Activated gamma-delta T cell (primary cell): ENCODE data around the gene SNX20.

ENCODE experiments used
- DNase-seq: peaks from one replicate; lab custom pipeline; 2025; lab: John Stamatoyannopoulos, UW

SNX20 gene

DNA sequence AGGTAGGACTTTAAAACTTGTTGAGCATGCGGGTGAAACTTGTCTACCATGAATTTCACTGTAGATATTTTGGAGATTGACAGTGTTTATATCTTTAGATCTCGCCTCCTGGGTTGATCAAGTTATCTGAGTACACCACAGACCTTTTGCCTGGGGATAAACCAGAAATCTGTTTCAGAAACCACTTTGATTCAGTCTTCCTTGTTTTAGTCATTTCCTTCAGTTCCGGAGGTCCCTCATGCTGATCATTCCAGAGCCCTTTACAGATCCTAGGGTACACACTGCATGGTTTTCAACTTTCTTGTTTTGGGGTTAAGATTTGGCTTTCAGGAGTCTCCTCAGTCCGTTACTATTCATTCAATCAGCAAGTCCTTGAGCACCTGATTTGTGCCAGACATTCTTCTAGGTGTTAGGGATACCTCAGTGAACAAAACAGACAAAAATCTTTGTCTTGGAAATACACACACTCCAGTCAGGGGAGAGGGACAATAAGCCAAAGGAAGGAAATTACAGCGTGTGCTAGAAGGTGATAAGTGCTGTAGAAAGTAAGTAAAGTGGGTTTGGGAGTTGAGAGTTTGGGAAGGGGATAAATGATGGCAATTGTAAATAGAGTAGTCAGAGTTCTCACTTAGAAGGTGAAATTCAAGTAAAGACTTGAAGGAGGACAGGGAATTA lies 24.5 kb upstream of the SNX20 start:
- no peak for DNase-seq

DNA sequence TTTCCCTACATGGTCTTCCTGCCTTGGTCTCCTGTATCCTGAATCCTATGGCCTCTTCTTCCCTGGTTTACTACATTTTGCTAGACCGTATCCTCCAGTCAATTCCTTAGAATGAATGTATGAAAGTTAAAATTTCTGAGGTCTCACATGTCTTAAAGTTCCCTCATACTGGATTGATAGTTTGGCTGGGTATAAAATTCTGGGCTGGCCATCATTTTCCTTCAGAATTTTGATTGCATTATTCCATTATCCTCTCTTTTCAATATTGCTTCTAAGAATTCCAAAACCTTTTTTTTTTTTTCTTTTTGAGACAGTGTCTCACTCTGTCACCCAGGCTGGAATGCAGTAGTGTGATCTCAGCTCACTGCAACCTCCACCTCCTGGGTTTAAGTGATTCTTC lies 23.1 kb upstream of the SNX20 start:
- no peak for DNase-seq

DNA sequence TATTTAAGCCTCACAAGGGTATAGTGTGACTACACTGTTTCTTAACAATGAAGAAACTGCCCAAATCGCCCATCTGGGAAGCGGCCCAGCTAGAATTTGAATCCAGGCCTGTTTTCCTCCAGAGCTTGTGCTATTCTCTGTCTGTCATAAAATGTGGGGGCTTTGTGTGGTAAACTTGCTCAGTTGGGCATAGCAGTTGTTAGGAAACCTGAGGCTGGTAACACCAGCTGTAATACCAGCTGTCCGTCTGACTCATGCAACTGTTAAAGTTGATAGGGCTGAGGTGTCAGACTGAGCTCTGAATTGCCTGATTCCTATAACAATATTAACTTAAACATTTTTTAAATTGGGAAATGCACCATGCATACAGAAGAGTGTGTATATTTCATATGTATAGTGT lies 21.6 kb upstream of the SNX20 start:
- no peak for DNase-seq

DNA sequence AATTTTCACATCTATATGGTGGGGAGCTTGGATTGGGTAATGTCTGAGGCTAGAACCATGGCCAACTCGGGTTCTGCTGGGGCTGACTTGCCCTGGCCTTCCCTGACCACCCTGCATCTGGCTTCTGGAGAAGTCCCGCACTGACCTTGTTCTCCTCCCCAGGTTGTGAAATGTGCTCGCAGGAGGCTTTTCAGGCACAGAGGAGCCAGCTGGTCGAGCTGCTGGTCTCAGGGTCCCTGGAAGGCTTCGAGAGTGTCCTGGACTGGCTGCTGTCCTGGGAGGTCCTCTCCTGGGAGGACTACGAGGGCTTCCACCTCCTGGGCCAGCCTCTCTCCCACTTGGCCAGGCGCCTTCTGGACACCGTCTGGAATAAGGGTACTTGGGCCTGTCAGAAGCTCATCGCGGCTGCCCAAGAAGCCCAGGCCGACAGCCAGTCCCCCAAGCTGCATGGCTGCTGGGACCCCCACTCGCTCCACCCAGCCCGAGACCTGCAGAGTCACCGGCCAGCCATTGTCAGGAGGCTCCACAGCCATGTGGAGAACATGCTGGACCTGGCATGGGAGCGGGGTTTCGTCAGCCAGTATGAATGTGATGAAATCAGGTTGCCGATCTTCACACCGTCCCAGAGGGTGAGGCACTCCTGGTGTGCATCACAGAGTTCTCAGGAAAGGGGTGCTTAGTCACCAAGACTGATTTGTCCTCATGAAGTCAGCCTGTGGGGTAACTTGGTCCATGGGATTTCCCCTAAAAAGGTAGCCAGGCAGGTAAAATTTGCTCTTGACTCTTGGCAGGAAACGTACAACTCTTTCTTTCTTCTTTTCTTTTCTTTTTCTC lies 18.4 kb upstream of the SNX20 start:
- DNase-seq = no peak

DNA sequence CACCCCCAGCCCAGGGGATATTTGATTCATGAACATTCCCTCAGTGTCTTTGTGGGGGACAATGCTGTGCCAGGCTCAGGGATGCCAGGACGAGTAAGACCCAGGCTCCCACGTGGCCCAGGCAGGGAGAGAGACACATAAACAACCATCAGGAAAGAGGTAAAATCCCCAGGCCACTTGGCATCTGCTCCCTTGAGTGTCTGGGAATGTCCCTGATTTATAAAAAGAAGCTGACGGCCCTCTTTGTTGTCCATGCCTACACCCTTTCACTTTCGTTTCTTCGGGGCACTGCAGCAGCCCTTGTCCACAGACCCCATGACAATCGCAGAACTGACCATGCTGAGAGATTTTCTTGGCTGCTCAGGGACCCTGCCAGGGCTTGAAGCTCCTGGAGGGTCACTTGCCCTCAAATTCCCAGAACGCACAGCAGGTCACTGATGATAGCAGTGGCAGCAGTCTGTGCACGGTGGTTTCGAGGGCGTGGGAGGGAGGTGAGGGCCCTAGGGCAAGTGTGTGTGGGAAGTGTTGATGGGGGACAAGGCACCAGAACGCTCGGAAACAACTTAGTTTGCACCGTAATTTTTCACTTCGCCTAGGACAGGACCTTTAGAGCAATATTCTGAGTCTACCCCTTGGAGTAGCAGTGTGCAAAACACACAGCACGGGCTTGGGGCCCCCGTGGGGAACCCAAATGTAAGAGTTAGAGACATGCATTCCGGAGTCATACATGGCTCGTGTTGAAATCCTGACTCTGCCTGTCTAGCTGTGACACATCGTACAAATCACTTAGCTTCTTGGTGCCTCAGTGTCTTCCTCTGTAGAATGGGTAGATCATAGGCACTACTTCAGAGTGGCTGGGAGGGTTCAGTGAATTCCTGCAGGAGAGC lies 17.0 kb upstream of the SNX20 start:
- DNase-seq = no peak

DNA sequence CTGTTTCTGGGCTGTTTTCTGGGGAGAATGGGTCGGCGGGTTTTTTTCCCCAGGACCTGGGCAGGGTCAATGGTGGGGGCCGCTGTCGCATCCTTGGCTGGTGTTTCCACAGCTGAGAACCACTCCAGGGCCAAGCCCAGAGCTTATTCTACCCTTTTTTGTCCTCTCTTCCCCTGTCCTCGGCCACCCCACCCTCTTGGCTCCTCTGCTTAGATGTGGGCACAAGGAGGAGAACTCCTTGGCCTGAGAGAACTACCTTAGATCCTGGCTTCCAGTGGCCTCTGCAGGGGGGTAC lies 16.3 kb upstream of the SNX20 start:
- DNase-seq = no peak

DNA sequence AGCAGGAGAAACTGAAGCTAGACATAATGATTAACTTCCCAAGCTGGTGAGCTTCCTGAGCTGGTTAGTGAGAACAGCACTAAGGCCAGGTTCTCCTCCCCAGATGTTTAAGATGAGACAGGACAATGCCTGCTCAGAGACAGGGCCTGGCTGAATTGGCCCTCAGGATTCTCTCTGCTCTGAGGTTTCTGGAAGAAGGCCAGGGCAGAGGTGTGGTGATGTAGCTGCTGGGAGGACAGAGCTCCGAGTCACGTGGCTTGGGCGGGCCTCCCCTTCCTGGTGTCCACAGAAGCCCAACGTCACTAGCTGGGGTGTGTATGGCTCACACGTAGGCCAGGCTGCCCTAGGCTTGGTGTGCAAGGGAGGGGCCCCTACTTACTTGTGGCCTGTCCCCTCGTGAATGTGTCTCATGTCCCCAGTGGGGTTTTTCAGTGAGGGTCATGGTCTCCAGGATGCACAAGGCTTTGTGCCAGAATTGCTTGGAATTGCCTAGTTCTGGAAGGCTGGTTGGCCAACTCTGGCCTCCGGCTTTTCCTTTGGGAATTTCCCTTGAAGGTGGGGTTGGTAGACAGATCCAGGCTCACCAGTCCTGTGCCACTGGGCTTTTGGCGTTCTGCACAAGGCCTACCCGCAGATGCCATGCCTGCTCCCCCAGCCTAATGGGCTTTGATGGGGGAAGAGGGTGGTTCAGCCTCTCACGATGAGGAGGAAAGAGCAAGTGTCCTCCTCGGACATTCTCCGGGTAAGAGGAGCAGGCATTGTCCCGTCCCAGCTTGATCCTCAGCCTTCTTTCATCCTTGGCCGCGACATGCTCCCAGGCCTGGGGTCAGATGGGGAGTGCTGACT lies 15.7 kb upstream of the SNX20 start:
- no peak for DNase-seq

DNA sequence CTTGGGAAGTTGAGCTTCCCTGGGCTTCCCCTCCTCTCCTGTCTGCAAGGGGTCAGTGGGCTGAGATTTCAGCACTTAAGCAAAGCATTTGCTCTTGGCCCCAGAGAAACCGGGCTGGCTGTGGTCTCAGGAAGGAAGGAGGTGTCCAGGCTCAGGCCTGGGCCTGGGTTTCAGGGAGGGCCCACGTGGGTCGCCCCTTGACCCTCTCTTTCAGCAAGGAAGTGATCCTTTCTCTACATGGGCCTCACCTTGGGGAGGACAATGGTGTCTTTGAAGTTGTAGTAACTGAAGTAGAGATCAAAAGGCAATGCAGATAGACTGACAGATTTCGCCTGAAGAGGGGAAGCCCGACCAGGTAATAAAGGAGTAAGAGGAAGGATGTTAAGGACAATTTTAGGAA lies 15.0 kb upstream of the SNX20 start:
- no peak for DNase-seq

DNA sequence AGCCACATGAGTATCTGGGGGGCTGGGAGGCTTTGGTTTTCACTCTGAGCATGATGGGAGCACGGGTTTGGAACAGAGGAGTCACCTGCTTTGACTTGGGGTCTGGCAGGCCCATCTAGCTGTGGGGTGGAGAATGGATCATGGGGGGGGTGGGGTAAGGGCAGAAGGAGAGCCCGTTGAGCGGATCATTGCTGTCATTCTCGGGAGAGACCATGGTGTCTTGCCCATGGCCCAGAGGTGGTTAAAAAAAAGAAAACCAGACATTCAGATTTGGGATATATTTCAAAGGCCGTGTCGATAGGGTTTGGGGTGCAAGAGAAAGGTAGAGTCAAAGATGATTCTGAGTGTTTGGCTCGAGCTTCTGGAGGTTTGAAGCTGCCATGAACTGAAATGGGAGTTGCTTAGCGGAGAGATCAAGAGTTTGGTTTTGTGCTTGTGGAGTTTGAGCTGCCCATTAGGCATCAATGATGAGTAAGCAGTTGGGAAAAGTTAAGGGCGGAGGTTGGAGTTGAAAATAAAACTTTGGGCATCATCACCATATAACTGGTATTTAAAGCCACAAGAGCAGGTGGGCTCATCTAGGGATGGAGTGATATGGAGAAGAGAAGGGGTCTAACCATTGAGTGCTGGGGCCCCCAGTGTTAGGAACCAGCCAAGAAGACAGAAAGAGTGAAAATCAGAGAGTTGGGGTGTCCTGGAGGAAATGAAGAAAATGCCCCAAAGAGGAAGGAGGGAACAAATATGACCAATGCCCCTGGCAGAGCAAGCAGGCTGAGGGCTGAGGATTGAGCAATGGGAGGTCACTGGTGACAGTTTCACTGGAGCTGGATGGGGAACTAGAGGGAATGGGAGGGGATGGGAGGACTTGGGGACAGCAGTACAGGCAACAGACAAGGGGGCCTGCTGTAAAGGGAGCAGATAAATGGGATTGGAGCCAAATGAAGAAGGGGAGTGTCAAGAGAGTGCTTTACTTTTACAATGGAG lies 14.2 kb upstream of the SNX20 start:
- no peak for DNase-seq

DNA sequence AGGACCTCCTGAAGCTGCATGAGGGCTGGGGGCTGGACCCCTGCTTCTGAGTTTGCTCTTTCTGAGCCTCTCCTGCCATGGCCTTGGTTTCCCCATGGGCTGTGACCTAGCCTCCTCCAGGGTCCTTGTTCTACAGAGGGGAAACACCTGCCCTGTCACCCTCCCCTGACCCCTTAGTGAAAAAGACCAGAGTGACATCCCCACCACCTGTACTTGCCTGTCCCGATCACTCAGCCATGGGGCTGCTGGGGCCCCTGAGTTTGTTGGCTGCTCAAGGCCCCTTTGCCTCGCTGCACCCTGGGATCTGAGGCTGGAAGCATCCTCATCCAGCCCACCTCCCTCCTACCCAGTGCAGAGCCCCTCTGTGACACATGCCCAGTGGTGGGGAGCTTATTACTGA lies 13.1 kb upstream of the SNX20 start:
- DNase-seq = no peak

DNA sequence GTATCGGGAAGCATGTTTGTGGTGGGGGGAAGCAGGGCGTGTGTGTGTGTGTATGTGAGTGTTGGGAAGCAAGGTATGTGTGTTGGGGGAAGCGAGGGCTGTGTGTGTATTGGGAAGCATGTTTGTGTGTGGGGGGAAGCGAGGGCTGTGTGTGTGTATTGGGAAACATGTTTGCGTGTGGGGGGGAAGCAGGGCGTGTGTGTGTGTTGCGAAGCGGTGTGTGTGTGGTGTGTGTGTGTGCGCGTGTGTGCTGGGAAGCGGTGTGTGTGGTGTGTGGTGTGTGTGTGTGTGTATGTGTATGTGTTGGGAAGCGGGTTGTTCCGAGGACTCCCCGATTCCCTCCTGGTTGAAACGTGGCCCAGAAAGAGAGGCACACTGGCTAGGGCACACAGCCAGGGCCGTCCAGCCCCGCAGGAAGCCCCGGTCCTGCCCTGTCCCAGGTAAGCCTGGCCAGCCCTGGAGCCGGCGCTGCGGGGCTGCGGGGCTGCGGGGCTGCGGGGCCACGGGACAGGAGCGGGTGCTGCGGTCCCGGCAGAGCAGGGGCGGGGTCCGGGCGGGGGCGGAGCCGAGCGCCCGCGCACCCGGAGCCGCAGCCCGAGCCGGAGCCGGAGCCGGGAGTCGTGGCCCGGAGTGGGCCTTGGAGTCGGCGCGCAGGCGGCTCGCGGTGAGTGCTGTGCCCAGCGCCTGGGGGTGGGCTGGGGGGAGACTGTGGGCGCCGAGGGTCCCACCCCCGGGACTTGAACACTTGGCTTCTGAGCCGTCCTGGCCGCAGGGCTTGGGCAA lies 12.1 kb upstream of the SNX20 start, which contains the start of gene NOD2:
Gene NOD2, plus strand, starts transcription at position 608 of the 783 bp plus-strand sequence. CDS start 5,890 bp downstream, outside the sequence.
- DNase-seq = no peak

DNA sequence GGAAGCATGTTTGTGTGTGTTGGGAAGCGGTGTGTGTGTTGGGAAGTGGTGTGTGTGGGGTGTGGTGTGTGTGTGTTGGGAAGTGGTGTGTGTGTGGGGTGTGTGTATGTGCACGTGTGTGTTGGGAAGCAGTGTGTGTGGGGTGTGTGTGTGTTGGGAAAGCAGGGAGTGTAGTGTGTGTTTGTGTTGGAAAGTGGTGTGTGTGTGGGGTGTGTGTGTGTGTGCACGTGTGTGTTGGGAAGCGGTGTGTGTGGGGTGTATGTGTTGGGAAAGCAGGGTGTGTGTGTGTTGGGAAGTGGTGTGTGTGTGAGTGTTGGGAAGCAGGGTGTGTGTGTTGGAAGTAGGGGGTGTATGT lies 11.5 kb upstream of the SNX20 start:
- no peak for DNase-seq

DNA sequence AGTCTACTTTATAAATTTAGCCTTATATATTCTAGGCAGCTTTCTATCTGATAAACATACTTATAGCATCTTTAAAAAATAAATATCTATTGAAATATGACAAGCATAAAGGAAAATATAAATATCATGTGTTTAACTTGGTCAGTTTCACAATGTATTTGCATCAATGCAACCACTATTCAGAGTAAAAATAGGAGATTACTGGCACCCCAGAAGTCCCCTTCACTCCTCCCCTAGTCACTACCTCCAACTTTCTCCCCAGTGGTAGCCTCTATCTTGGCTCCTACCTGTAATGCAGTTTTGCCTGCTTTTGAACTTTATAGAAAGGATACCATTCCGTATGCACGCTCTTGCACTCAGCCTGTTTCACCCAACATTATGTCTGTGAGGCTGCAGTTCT lies 9.1 kb upstream of the SNX20 start:
- DNase-seq = no peak

DNA sequence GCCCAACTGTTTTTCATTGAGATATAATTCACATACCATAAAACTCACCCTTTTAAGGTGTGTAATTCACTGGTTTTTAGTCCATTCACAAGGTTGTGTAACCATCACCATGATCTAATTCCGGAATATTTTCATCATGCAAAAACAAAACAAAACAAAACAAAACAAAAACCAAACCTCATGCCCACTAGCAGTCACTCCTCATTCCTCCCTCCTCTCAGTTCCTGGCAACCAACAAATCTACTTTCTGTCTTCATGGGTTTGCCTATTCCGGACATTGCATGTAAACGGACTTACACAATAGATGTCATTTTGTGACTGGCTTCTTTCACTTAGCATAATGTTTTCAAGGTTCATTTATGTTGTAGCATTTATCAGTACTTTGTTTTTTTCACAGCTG lies 7.8 kb upstream of the SNX20 start:
- DNase-seq = no peak

DNA sequence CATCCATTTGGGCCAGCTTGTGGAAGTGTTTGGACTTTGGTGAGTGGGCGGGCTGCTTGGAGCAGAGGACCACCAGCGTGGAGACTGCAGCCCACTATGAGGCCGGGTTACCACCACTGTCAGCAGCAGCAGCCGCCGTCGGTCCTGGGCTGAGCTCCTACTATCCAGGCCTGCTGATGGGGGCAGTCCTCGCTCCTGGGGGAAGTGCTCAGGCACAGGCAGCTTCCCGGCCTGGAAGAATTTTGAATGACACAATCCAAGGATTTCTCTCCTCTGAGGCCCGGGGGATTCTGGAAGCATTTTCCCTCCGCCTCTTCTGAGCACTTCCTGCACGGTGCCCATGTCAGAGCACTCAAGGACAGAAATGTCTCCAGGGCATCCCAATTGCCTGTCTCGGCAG lies 7.0 kb upstream of the SNX20 start:
- no peak for DNase-seq

DNA sequence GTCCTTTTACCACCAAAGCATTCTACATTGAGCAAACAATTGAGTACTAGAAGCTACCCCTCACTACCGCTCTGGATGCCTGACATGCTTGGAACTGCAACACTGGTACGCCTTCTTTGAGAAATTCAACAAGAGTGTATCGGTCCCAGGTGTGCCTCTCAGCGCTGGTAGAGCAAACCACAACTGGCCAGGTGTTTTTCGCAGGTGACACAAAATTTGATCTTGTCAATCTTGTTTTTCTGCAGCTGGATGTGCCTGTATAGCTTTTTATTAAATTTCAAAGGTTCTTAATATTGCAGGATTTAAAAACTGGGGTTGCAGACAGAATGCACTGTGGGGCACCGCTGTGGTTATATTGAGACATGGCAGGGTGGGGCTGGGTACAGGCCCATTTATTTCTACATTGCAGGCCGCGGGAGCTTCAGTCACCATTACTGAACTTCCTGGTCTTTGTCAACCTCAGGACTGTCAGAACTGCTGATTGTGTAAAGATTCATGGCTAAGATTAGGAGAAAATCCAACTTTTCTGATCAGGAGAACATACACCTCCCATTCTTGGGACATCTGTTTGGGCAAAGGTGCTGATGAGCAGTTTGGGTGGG lies 4.5 kb upstream of the SNX20 start:
- DNase-seq = no peak

DNA sequence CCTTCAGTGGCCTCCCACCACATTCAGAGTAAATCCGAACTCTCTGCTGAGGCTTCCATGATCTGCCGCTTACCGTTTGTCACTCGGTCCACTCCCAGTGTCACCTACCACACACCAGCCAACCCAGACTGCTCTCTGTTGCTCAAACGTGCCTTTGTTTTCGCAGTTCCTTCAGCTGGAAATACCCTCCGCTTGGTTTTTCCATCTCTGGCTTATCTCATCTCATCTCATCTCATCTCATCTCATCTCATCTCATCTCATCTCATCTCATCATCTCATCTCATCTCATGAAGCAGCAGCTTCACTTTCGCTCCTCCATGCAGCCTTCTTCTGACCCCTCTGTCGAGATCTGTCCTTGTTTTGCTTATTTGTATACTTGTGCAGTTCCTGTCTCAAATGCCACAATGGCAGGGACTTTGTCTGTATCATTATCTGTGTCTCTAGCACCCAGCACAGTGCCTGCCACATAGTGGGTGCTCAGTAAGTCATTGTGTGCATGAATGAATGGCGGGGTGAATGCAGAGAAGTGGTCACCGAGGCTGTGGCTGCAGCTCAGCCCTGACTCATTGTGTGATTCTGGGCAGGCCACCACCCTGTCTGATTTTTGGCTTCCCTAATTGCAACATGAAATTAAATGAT lies 3.8 kb upstream of the SNX20 start:
- no peak for DNase-seq

DNA sequence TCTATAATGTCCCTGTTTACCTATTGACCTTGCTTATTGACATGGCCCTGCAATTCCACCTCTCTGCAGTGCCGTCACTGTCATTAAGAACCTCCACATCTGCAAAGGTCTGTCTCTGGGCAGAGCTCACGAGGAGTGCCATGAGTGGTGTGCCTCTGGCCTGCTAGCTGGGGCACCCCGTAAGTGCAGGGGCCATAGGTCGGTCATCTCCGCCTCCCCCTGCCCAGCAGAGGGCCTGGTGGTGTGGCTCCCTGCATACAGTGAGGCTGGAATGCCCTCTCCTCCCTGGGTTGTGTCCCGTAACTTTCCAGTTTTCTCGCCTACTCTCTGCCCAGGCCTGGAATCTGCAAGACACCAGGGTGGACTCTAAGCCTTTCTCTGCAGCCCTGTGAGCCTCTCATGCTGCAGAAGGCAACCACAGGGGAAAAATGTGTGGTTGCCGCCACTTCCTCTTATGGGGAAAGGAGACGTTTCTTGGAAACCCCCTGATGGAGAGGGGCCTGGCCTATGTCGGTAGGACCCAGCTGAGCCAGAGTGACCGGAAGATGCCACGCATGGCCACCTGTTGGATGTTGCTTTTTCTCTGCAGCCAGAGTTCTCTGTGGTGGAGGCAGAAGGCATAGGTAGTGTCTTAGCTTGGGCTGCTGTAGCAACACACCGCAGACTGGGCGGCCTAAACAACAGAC lies 2.7 kb upstream of the SNX20 start:
- no peak for DNase-seq
